Spleen (tissue), 7 donors: Measurements from ENCODE around the gene ZNF385A.

ENCODE experiments used
- POLR2A ChIP-seq, 3 donors: fragments of 450-650 bp; IDR thresholded peaks; one replicate each; pipeline ENCODE4 v1.5.1; 2017; ENCODE audit warnings: antibody characterized with exemption in 3 of 3, mild to moderate bottlenecking in 1 of 3
- POLR2AphosphoS5 ChIP-seq, 3 donors: sonication (generic); formaldehyde crosslinking; IDR thresholded peaks; one replicate each; pipeline ENCODE4 v1.5.1; 2017; ENCODE audit warnings: antibody characterized with exemption in 3 of 3
- TF ChIP-seq, protein P1 (sequence below), 11 experiments: fragments of 200-600 bp in 7 of 11; fragments of 450-650 bp in 4 of 11; sonication (generic) in 4 of 11; IDR thresholded peaks in 8 of 11; conservative IDR thresholded peaks in 3 of 11; 1 replicate in 7 of 11; 2 replicates in 4 of 11; pipeline versions ENCODE4 v1.4.0 to v1.8.0; 2016 to 2021; ENCODE audit warnings: antibody characterized with exemption in 11 of 11, inconsistent platforms in 4 of 11, mild to moderate bottlenecking in 1 of 11
- donor health status: DM: no; HTN: no; CAD: no; lungs with moderate emphysema.
- donor health status: DM: no; HTN: no; CAD: no.
- donor health status: DM: no; HTN: no; CAD: no.

- TF ChIP-seq POLR2A (IDR thresholded peaks at IDR 0.05): no peak
- TF ChIP-seq, protein P1, sequence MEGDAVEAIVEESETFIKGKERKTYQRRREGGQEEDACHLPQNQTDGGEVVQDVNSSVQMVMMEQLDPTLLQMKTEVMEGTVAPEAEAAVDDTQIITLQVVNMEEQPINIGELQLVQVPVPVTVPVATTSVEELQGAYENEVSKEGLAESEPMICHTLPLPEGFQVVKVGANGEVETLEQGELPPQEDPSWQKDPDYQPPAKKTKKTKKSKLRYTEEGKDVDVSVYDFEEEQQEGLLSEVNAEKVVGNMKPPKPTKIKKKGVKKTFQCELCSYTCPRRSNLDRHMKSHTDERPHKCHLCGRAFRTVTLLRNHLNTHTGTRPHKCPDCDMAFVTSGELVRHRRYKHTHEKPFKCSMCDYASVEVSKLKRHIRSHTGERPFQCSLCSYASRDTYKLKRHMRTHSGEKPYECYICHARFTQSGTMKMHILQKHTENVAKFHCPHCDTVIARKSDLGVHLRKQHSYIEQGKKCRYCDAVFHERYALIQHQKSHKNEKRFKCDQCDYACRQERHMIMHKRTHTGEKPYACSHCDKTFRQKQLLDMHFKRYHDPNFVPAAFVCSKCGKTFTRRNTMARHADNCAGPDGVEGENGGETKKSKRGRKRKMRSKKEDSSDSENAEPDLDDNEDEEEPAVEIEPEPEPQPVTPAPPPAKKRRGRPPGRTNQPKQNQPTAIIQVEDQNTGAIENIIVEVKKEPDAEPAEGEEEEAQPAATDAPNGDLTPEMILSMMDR (IDR thresholded peaks at IDR 0.05 in 8 of 11, conservative IDR thresholded peaks at IDR 0.05 in 3 of 11): no peak
- no peak for TF ChIP-seq POLR2AphosphoS5 (IDR thresholded peaks at IDR 0.05)
Observed at GRCh38 chr12:54390176-54390667, 5.7 kb upstream of the ZNF385A start.
